ENCODE results near the gene MYO7A.

MYO7A gene

GRCh38 chr11:77170107-77170506, 42.1 kb downstream of the MYO7A start:
- no peak for DNase-seq

- no peak for DNase-seq
Observed at GRCh38 chr11:77171254-77171653, 43.2 kb downstream of the MYO7A start.

GRCh38 chr11:77171885-77172665, 44.0 kb downstream of the MYO7A start:
- no peak for DNase-seq

- no peak for DNase-seq
Observed at GRCh38 chr11:77172666-77172982, 44.6 kb downstream of the MYO7A start.

- no peak for DNase-seq
Observed at GRCh38 chr11:77173494-77173893, 45.4 kb downstream of the MYO7A start.

- DNase-seq = no peak
Observed at GRCh38 chr11:77174559-77174958, 46.5 kb downstream of the MYO7A start.

GRCh38 chr11:77175021-77175842, 47.2 kb downstream of the MYO7A start:
- DNase-seq = peak; percentile 19

- DNase-seq = peak; percentile 32
Observed at GRCh38 chr11:77175869-77176539, 48.0 kb downstream of the MYO7A start.

- DNase-seq = no peak
Observed at GRCh38 chr11:77176996-77177395, 49.0 kb downstream of the MYO7A start.

- DNase-seq = no peak
Observed at GRCh38 chr11:77178150-77178549, 50.1 kb downstream of the MYO7A start.

- DNase-seq = no peak
Observed at GRCh38 chr11:77179048-77179447, 51.0 kb downstream of the MYO7A start.

- no peak for DNase-seq
Observed at GRCh38 chr11:77179681-77180080, 51.6 kb downstream of the MYO7A start.

GRCh38 chr11:77180346-77180745, 52.3 kb downstream of the MYO7A start:
- no peak for DNase-seq

GRCh38 chr11:77181226-77181625, 53.2 kb downstream of the MYO7A start:
- no peak for DNase-seq

GRCh38 chr11:77181799-77182541, 53.9 kb downstream of the MYO7A start:
- no peak for DNase-seq

GRCh38 chr11:77182542-77183430, 54.7 kb downstream of the MYO7A start:
- DNase-seq = no peak

- no peak for DNase-seq
Observed at GRCh38 chr11:77183431-77183984, 55.5 kb downstream of the MYO7A start.

- no peak for DNase-seq
Observed at GRCh38 chr11:77184136-77184860, 56.3 kb downstream of the MYO7A start.

GRCh38 chr11:77186302-77186701, 58.3 kb downstream of the MYO7A start:
- no peak for DNase-seq

- no peak for DNase-seq
Observed at GRCh38 chr11:77187111-77187750, 59.2 kb downstream of the MYO7A start.
